ENCODE results near the gene SCAF4. TPM values are rescaled to one million over a fixed set of nuclear protein-coding genes. Genes with fewer than 3 reads are reported as not detected.

Gene SCAF4
- total and polyA plus RNA-seq, 10 of the 15 experiments (the other 5 are each of a cell fraction or from before 2014, with no cell fraction given), result 4.3 to 49.3 (median 16.0) TPM

DNA sequence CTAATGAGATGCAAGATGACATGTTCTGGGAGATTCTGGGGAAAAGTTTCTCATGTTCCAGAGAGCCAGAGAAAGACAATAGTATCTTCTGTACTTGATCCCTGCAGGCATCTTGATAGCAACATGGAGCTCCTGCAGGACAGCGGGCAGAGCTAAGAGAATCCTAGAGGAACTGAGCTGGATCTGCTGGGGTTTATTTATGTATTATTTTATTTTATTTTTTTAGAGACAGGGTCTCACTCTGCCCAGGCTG, 22.7 kb upstream of the SCAF4 start:
- SMC1A ChIA-PET (ENCODE audit: uncharacterized antibody, unreplicated experiment), result interaction anchor here (0.7 kb wide), 1 partner anchor 100 kb away, joined by 3 read pairs; no protein-coding TSS in a partner anchor

More for the DNA sequence above, 22.7 kb upstream of the SCAF4 start:
- Histone ChIP-seq H3K27me3 (replicated peaks in 1 of 2; ENCODE audit: control insufficient read depth in 2 of 2, insufficient read depth in 2 of 2, low read length in 1 of 2) (no peaks in the 10 kb centered on the region), H3K4me2 (ENCODE audit: control insufficient read depth, insufficient read depth) (no peak overlapping the region), H3K36me3 (ENCODE audit: control insufficient read depth in 2 of 2, insufficient read depth in 2 of 2, low read length in 1 of 2) (no peaks in the 10 kb centered on the region), H3K4me3 (no peak overlapping the region), H2AFZ (ENCODE audit: control insufficient read depth, low read depth, low read length) (no peak overlapping the region), H3K27ac (ENCODE audit: control insufficient read depth, insufficient read depth) (no peak overlapping the region), H3K4me1 (ENCODE audit: control insufficient read depth, insufficient read depth, low read length) (no peaks in the 10 kb centered on the region), H3K79me2 (ENCODE audit: control insufficient read depth, insufficient read depth, low read length) (no peaks in the 10 kb centered on the region), H4K20me1 (ENCODE audit: control insufficient read depth, insufficient read depth) (no peaks in the 10 kb centered on the region), H3K9me3 (replicated peaks; ENCODE audit: control insufficient read depth, insufficient read depth, low read length) (no peaks in the 10 kb centered on the region), H3K9ac (ENCODE audit: control insufficient read depth, insufficient read depth, low read length) (no peak overlapping the region)
- DNase-seq (ENCODE audit: low read depth, low spot score), result no peak
- TF ChIP-seq CREB1 (IDR thresholded peaks at IDR 0.05; ENCODE audit: low read depth) (no peak), TARDBP (IDR thresholded peaks at IDR 0.05; ENCODE audit: borderline replicate concordance) (no peak), SUPT20H (IDR thresholded peaks at IDR 0.05; ENCODE audit: borderline replicate concordance, control insufficient read depth, low read depth, low read length) (no peak), POU2F2 (IDR thresholded peaks at IDR 0.05; ENCODE audit: borderline replicate concordance, low read depth, low read length) (no peak), ASH2L (IDR thresholded peaks at IDR 0.05; ENCODE audit: borderline replicate concordance, low read depth) (no peak), CHD1 (IDR thresholded peaks at IDR 0.05; ENCODE audit: low read depth, low read length) (no peak), BCLAF1 (IDR thresholded peaks at IDR 0.05) (no peak), PML (IDR thresholded peaks at IDR 0.05; ENCODE audit: low read length) (no peak), ATF7 (IDR thresholded peaks at IDR 0.05; ENCODE audit: low read depth) (no peak), MYC (IDR thresholded peaks at IDR 0.05; ENCODE audit: insufficient read depth, insufficient read length, insufficient replicate concordance, low read length, severe bottlenecking) (no peak)
- ChIA-PET POLR2A (no interaction called here), CTCF (interaction anchor here (1.2 kb wide), 1 partner anchor 31 kb away, joined by 5 read pairs; no protein-coding TSS in a partner anchor), RAD21 (ENCODE audit: unreplicated experiment) (no interaction called here)
- in situ Hi-C loops (cut with MboI), result no loop called here
- no TSS peak for BruUV-seq (replicated peaks)
- WGBS (ENCODE audit: insufficient coverage, insufficient replicate concordance, low lambda C conversion rate, missing lambda C conversion rate), result 95% methylated on average over 1 of the region's 1 CpG
- FAIRE-seq, result no peak
- intact Hi-C loops (cut with micrococcal nuclease; ENCODE audit: unreplicated experiment), result no loop called here
- ATAC-seq, result no peak
